ENCODE results near the gene RNF212.

Gene RNF212

DNA sequence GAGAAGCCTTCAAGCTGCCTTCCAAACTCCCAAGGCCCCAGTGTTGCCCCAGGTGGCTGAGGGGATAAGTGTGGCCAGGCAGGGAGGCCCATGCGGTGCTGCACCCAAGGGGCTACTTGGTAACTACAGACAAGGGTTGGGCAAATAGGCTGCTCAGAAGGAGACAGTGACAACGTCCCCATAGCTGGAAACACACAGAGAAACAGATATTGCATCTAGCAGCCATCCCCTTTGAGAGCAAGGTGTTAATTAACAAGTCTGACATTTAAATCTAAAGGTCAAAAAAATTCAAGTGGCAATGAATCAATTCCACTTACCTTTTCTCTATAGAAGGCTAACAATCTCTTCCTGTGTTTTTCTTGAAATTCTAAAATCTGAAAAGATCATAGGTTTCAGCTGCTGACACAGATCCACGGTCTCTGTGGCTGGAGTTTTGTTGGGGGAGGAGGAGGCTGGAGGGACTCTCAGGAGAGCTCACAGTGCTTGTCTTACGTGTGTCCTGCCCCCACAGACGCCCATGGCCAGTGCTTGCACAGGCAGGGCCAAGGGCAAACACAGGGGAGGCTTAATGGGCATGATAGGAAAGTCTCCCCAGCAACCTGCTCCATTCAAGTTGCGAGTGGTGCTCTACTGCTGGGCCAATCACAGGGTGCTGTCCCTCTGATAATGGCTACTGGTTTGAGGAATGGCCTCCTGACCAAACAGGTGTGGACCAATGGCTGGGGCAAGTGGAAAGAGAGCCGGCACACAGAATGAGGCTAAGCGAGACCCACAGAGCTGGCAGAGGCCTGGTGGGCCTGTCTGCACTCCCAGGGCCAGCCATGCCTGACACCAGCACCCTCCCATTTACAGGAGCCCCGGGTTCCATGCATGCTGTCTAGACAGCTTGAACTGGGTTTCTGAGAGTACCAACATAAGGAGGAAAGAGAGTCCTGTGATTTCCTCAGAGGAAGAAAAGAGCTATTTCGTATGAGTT lies 22.6 kb downstream of the RNF212 start:
- no peak for DNase-seq (ENCODE audit: low read depth)

DNA sequence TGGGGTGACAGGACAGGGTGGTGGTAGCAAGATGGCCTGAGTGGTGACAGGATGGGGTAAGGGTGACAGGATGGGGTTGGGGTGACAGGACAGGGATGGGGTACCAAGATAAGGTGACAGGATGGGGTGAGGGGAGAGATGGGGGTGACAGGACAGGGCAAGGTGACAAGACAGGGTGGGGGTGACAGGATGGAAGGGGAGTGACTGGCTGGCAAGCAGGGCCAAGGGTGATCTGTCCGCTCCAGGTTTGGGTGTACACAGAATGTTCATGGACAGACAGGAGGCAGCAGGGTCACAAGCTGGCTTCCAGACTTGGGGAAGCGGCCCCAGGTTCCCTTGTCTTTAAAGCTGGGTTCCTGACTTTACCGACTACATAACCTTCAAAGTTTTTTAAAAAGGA lies 23.3 kb downstream of the RNF212 start:
- no peak for DNase-seq (ENCODE audit: low read depth)

- DNase-seq (ENCODE audit: low read depth): no peak
Observed at GRCh38 chr4:1087371-1087770, 26.0 kb downstream of the RNF212 start.

DNA sequence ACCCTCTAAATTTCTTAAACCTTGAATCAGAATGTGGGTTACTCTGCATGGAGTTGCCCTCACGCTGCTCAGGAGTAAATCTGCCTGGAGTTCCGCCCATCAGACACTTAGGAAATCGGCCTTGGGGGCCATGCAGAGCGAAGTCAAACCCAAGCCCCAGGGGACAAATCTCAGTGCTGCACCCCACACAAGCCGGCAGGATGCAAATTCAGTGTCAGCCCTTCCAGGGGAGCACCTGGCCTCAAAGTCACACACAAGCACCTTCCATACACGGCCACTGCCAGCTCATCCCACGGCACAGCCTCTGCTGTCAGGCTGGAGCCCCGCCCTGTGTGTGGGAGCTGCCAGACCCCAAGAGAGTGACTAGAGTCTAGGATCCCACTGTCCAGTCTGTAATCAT lies 27.4 kb downstream of the RNF212 start:
- DNase-seq (ENCODE audit: low read depth): no peak

DNA sequence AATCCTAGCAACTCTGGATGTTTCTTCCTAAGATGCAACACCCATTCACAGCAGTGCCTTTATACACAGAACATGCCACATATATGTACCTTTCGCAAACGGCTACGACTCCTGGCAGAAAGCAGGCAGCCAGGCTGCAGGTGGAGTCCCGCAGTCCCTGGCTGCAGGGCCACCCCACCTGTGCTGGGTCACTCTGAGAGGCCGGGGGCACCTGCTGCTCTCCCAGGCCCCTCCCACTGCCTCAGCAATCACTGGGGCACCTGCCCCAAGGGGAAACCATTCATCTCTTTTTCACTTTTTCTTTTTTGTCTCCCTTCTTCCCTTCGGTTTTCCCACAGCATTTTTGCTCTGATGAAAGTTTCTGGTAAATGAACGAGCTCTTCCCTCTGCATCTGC lies 28.0 kb downstream of the RNF212 start:
- no peak for DNase-seq (ENCODE audit: low read depth)

- DNase-seq (ENCODE audit: low read depth): no peak
Observed at GRCh38 chr4:1084796-1085403, 28.5 kb downstream of the RNF212 start.

DNA sequence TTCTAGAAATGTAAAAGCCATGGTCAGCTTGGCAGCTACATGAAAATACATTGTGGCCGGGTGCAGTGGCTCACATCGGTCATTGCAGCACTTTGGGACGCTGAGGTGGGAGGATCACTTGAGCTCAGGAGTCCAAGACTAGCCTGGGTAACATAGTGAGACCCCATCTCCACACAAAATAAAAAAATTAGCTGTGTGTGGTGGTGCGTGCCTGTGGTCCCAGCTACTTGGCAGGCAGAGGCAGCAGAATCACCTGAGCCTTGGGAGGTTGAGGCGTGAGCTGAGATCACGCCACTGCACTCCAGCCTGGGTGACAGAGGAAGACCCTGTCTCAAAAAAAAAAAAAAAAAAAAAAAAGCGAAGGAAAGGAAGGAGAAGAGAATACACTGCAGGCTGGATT lies 29.0 kb downstream of the RNF212 start:
- no peak for DNase-seq (ENCODE audit: low read depth)

GRCh38 chr4:1082215-1083182 lies 30.9 kb downstream of the RNF212 start:
- peak; percentile 84 for DNase-seq (ENCODE audit: low read depth)

DNA sequence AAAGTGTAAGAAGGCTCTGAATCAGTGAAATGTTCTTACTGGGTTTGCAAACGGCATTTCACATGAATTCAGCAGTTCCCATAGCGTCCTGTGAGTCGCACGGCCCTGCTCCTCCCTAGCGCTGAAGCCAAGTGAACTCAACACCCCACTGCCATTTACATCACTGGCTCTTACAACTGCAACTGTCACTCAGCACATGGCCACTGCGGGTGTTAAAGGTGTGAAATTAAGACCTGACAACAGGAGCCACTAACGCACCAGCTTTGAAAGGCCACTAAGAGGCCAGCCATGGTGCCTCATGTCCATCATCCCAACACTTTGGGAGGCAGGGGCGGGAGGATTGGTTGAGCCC lies 31.7 kb downstream of the RNF212 start:
- DNase-seq (ENCODE audit: low read depth): peak; percentile 37

DNA sequence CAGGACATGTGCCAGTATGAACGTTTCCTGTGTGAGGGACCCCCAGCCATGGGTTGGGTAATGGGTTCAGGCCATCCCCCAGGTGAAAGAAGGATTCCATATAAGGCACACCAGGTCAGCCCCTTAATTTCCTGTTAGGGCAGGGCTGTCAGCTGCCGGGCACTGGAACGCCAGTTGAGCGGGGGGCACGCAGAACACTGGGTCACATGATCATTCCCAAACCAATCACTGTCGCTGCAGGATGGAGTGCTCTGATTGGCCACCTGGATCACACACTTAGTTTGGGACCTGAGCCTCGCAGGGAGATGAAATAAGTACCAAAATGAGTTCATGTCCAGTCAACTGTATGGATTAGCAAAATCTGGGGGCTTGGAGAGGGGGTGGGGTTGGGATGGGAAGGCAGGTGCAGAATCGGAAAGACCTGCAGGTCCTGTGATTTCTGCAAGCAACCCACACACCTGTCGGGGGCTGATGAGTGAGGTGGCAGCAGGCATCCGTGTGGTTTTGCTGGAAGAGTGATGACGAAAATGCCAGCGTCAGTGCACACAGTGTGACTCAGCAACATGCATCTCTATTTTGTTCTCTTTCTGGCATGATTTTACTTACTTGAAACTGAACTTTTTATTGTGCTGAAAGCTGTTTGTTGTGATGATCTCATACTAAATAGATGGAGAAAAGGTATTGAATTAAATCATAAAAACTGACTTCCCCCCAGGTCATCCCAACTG lies 32.2 kb downstream of the RNF212 start:
- peak; percentile 58 for DNase-seq (ENCODE audit: low read depth)

DNA sequence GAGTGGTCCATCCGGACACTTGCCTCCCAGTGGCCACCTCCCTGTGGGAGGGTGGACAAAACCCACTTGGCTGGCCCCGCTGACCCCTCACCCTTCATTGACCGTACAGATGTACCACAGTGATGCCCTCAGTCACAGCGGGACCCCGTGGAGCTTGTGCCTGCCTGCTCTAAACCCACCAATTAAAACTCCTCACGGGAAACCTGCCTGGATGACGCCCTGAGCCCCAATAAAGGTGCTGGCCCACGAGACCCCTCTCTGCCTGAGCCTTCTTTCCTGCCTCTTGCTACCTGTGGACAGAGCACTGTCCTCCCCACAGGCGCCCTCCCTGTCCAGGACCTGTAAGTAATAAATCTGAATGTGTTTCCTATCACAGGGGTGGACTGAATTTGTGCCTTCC lies 32.9 kb downstream of the RNF212 start:
- no peak for DNase-seq (ENCODE audit: low read depth)

DNA sequence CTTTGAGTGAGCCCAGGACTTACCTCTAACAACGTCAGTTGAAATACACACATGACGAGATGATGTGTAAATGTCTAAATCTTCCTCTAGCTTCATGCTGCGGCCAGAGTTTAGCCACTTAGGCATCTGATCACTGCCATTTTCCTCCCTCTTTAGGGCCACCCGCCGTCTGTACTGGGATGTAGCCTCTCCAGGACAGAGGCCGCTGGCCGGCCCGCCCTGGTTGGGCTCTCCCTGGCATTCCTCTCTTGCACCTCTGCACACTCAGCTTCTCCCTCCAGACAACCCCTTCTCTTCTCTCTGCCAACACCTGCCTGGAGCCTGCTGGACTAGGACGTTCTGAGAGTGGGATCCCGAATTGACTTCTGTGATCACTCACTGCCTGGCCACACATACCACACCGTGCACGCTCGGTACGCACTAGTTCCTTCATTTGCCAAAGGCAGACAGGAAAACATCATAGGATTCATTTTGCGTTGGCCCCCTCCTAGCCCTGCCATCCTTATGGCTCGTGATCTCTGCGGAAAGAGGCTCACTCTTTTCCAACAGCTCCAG lies 33.6 kb downstream of the RNF212 start:
- DNase-seq (ENCODE audit: low read depth): no peak

DNA sequence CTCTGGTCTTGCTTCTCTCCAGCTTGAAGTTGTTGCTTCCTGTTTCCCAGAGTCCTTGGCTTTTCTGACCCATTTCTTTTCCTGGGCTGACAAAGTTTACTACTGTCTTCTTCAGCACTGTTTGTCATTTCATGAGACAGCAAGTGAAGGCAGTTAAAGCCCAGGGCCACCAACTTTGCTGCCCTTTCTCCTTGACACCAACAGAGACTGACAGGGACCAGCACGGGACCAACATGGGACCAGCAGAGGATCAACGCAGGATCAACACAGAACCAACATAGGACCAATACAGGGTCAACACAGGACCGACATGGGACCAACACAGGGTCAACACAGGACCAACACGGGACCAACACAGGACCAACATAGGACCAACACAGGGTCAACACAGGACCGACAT lies 34.9 kb downstream of the RNF212 start:
- no peak for DNase-seq (ENCODE audit: low read depth)

DNA sequence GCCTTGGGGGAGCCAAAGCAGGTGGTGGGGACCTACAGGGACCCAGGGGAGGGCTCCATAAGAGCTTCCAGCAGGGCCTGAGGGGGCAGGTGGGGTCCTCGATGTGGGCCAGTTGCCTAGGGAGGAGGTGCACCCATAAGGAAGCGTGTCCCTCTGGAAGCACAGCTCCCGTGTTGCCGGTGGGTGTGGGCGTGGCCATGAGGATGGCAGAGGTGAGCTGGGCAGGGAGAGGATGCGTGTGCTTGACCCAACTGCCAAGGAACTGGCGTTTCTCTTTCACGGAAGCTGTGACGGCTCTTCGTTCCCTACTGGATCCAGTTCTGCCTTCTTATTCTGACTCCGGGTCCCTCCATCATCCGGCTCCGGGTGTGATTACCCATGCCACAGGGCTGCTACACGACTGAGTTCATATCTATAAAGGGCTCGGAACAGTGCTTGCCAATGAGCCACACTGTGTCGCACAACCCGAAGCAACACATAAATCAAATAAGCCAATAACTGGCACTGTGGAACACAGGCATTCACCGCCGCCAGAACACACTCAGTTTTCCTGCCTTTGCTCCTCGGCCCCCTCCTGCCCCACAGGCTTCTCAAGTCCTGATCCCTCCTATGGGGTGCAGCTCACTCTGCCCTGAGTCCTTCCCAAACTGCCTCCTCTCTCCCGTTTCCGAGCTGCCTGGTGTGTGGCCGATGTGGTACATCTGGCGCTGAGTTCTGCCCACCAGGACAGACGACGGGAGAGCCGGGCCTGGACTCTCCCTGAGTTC lies 35.5 kb downstream of the RNF212 start:
- no peak for DNase-seq (ENCODE audit: low read depth)

- DNase-seq (ENCODE audit: low read depth): no peak
Observed at GRCh38 chr4:1075809-1076699, 37.3 kb downstream of the RNF212 start.

- no peak for DNase-seq (ENCODE audit: low read depth)
Observed at GRCh38 chr4:1075225-1075624, 38.1 kb downstream of the RNF212 start.

DNA sequence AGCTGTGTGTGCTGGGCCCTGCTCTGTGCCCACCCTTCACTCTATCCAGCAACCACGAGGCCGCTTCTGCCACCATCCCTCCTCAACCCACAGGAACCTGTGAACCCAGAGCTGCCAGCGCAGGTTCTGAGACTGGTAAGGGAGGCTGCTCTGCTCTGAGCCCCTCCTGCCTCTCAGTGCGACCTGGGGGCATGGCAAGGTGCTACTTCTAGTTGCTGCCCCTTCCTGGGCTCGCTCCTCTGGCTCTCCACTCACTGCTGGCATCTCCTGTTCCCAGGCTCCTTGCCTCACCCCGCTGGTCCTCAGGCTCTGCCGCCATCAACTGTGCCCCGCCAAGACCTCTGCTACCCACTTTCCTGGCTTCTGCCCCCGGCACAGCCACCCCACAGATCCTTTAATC lies 39.3 kb downstream of the RNF212 start:
- DNase-seq (ENCODE audit: low read depth): no peak

DNA sequence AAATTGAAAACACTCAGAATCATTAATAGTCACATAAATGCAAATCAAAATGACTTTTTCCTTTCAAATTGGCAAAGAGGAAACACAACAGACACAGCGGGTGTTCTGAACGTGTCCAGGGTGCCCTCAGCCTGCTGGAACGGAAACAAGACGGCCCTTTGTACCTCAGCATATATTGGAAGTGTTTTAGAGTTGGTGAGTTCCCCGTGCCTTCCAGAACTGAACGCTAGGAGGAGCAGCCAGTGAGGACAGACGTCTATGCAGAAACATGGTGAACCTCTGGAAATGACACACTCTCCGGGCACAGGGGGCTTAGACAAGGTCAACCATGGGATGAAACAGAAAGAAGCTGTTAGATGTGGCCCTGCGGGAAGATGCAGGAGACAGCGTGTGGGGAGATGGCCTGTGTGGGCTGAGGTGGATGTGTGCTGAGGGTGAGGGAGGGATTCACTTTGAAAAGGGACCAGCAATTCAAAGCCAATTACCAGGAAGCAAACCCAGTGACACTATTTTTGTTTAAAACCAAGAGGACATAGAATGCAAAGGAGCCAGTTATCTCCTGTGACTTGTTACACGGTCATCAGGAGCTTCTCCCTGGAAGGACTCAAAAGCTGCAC lies 40.4 kb downstream of the RNF212 start:
- DNase-seq (ENCODE audit: low read depth): peak; percentile 37

GRCh38 chr4:1069394-1069793 lies 44.0 kb downstream of the RNF212 start:
- no peak for DNase-seq (ENCODE audit: low read depth)
